PC-9 (cell line): Measurements from ENCODE around the gene HNRNPUL2.
A peak's percentile ranks its signal among the peaks of the same experiment; 100 is the strongest.

Source experiments
- CTCF ChIP-seq: fragments of 200-600 bp; sonication (generic); conservative IDR thresholded peaks from 2 replicates; pipeline ENCODE4 v1.6.1; 2017; ENCODE audit warnings: mixed run types, antibody characterized with exemption, mild to moderate bottlenecking, moderate library complexity
- EZH2 ChIP-seq: fragments of 200-600 bp; sonication (generic); IDR thresholded peaks from 2 replicates; pipeline ENCODE4 v1.8.0; 2017; ENCODE audit warnings: antibody characterized with exemption, low read depth

DNA sequence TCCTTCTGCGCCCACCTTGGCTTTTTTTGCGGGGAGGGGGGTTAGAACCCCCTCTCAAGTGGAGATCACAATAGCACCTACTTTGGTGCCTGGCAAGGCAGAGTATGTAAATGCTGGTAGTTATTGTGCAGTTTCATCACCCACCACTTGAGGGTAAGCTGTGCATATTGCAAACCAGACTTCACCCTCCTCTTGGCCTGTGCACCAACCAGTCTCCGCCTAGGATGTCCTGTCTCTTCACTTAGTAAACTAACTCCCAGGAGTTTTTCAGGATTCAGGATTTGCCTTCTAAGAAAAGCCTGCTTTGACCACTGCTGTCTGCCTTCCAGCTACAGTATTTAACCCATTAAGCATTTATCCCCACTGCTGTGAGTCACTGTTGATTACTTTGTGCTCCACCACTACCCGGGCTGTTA is 46.4 kb downstream of the HNRNPUL2 start:
- TF ChIP-seq CTCF: peak; percentile 75
- no peak for TF ChIP-seq EZH2
